HepG2 (cell line): Measurements from ENCODE around the gene SPINDOC. TPM values are rescaled to one million over a fixed set of nuclear protein-coding genes. Genes with fewer than 3 reads are reported as not detected.

ENCODE experiments used
- ATAC-seq: fragments of 200-7000 bp; cut with Tn5 transposase; 3 replicates; pipeline ENCODE4 v1.9.1; 2020; ENCODE audit warnings: mild to moderate bottlenecking, moderate library complexity
- BruUV-seq: library from RNA; stranded (reverse); fragments of 400-500 nt; replicated peaks from 2 replicates; lab custom pipeline; 2021; lab: Mats Ljungman, UMichigan
- CTCF ChIA-PET: fragments of 300-600 bp; formaldehyde crosslinking; extraction: SDS; loops from one replicate; lab custom pipeline; 2021; ENCODE audit warnings: low total read pairs, inconsistent platforms, low intra/inter-chr PET ratio; lab: Yijun Ruan, JAX
- POLR2A ChIA-PET: fragments of 350-600 bp; sonication (Branson Sonifier 250); formaldehyde crosslinking; loops from one replicate; lab custom pipeline; 2020; ENCODE audit warnings: antibody characterized with exemption, inconsistent platforms; lab: Yijun Ruan, JAX
- DNase-seq: peaks from one replicate; pipeline ENCODE4 v3.0.0-alpha.2; 2015; ENCODE audit warnings: low spot score
- FAIRE-seq: peaks from 3 replicates; lab custom pipeline; 2011; peaks lifted over from hg19 to GRCh38; lab: Jason Lieb, UNC
- H2AFZ ChIP-seq: one replicate; pipeline ENCODE4 v1.6.1; 2011; ENCODE audit warnings: low read length, inconsistent platforms
- H3K27ac ChIP-seq: fragments of 300-600 bp; 3 replicates; pipeline ENCODE4 v1.8.0; 2011; ENCODE audit warnings: mixed run types, mild to moderate bottlenecking, mixed read lengths, low read length, inconsistent platforms; ENCODE audit not compliant: insufficient read depth; ENCODE audit errors: extremely low read length
- H3K27me3 ChIP-seq, 2 experiments: fragments of 200-600 bp in 1 of 2; 2 replicates in 1 of 2; 3 replicates in 1 of 2; pipeline versions ENCODE4 v1.6.0 to v1.8.0; 2011; ENCODE audit warnings: low read length in 2 of 2, mild to moderate bottlenecking in 2 of 2, moderate library complexity in 2 of 2, inconsistent platforms in 1 of 2; ENCODE audit not compliant: insufficient read depth in 2 of 2, control insufficient read depth in 1 of 2
- H3K36me3 ChIP-seq, 2 experiments: fragments of 200-600 bp in 1 of 2; replicated peaks in 1 of 2; 2 replicates in 1 of 2; 3 replicates in 1 of 2; pipeline versions ENCODE4 v1.5.1 to v1.8.0; 2011; ENCODE audit warnings: low read length in 2 of 2, inconsistent platforms in 1 of 2; ENCODE audit not compliant: insufficient read depth in 2 of 2, control insufficient read depth in 1 of 2
- H3K4me1 ChIP-seq: 2 replicates; pipeline ENCODE4 v1.5.1; 2012; ENCODE audit warnings: low read length, inconsistent platforms; ENCODE audit not compliant: insufficient read depth
- H3K4me2 ChIP-seq: 2 replicates; pipeline ENCODE4 v1.6.0; 2011; ENCODE audit warnings: low read depth, low read length, inconsistent platforms
- H3K4me3 ChIP-seq, 3 experiments: fragments of 200-600 bp in 1 of 3; sonication (generic), shearing (Covaris generic) in 1 of 3; replicated peaks in 1 of 3; 2 replicates each; pipeline ENCODE4 v1.5.1; 2011 to 2016; ENCODE audit warnings: low read length in 3 of 3, inconsistent platforms in 2 of 3, low read depth in 2 of 3, mild to moderate bottlenecking in 2 of 3, control low read depth in 1 of 3, mixed read lengths in 1 of 3; ENCODE audit not compliant: insufficient read depth in 1 of 3
- H3K79me2 ChIP-seq: one replicate; pipeline ENCODE4 v1.6.1; 2011; ENCODE audit warnings: low read length, inconsistent platforms; ENCODE audit not compliant: insufficient read depth
- H3K9ac ChIP-seq: 2 replicates; pipeline ENCODE4 v1.6.0; 2011; ENCODE audit warnings: mild to moderate bottlenecking, low read depth, low read length, inconsistent platforms; ENCODE audit not compliant: insufficient read depth
- H3K9me3 ChIP-seq: 2 replicates; pipeline ENCODE4 v1.5.1; 2012; ENCODE audit warnings: mild to moderate bottlenecking, low read length
- H4K20me1 ChIP-seq: 2 replicates; pipeline ENCODE4 v1.6.0; 2011; ENCODE audit warnings: inconsistent platforms, mild to moderate bottlenecking, low read length, moderate library complexity; ENCODE audit not compliant: insufficient read depth
- EED ChIP-seq: sonication (generic); formaldehyde crosslinking; IDR thresholded peaks from 2 replicates; pipeline ENCODE4 v1.5.0; 2020; ENCODE audit warnings: mild to moderate bottlenecking, missing genetic modification reagents
- FOSL2 ChIP-seq: sonication (generic); formaldehyde crosslinking; IDR thresholded peaks from 2 replicates; pipeline ENCODE4 v1.4.0; 2020; ENCODE audit warnings: missing genetic modification reagents
- HNF4G ChIP-seq, 2 experiments: sonication (generic) in 1 of 2; formaldehyde crosslinking in 1 of 2; IDR thresholded peaks; 2 replicates each; pipeline versions ENCODE4 v1.4.0 to v1.6.1; 2011 to 2020; ENCODE audit warnings: borderline replicate concordance in 2 of 2, low read depth in 2 of 2, mild to moderate bottlenecking in 2 of 2, low read length in 1 of 2, missing genetic modification reagents in 1 of 2, moderate library complexity in 1 of 2
- KLF12 ChIP-seq: sonication (generic); formaldehyde crosslinking; IDR thresholded peaks from 2 replicates; pipeline ENCODE4 v1.4.0; 2020; ENCODE audit warnings: missing genetic modification reagents, borderline replicate concordance
- MATR3 ChIP-seq: sonication (generic); formaldehyde crosslinking; IDR thresholded peaks from 2 replicates; pipeline ENCODE4 v1.4.0; 2020; ENCODE audit warnings: missing genetic modification reagents
- MBNL3 ChIP-seq: fragments of 250-450 bp; sonication (Bioruptor Pico); conservative IDR thresholded peaks from 2 replicates; pipeline ENCODE4 v1.8.0; 2022; ENCODE audit warnings: mild to moderate bottlenecking, inconsistent platforms
- MIER3 ChIP-seq: IDR thresholded peaks from 2 replicates; pipeline ENCODE4 v1.6.1; 2016; ENCODE audit warnings: missing compliant biosample characterization, borderline replicate concordance
- MXD4 ChIP-seq: IDR thresholded peaks from 2 replicates; pipeline ENCODE4 v1.6.1; 2016; ENCODE audit warnings: mild to moderate bottlenecking, missing biosample characterization, missing genetic modification reagents
- NCOA2 ChIP-seq: sonication (generic); formaldehyde crosslinking; IDR thresholded peaks from 2 replicates; pipeline ENCODE4 v1.8.0; 2022; ENCODE audit warnings: inconsistent platforms
- NKX3-1 ChIP-seq: sonication (generic); formaldehyde crosslinking; IDR thresholded peaks from 2 replicates; pipeline ENCODE4 v1.5.0; 2020; ENCODE audit warnings: missing genetic modification reagents
- PPARG ChIP-seq: conservative IDR thresholded peaks from 2 replicates; pipeline ENCODE4 v1.6.1; 2016; ENCODE audit warnings: missing biosample characterization, missing genetic modification reagents
- RBFOX2 ChIP-seq: fragments of 200-400 bp; formaldehyde crosslinking; IDR thresholded peaks from 2 replicates; pipeline ENCODE4 v1.6.1; 2017; ENCODE audit warnings: low read depth, mild to moderate bottlenecking, low read length
- TBX2 ChIP-seq: sonication (generic); formaldehyde crosslinking; IDR thresholded peaks from 2 replicates; pipeline ENCODE4 v1.5.0; 2020; ENCODE audit warnings: missing genetic modification reagents, mild to moderate bottlenecking, borderline replicate concordance
- ZBTB8A ChIP-seq: sonication (generic); formaldehyde crosslinking; IDR thresholded peaks from 2 replicates; pipeline ENCODE4 v1.4.0; 2020; ENCODE audit warnings: mild to moderate bottlenecking, low read depth, missing genetic modification reagents, borderline replicate concordance
- ZNF138 ChIP-seq: sonication (generic); formaldehyde crosslinking; IDR thresholded peaks from 2 replicates; pipeline ENCODE4 v1.5.0; 2020; ENCODE audit warnings: mild to moderate bottlenecking, low read depth, missing genetic modification reagents
- ZNF20 ChIP-seq: sonication (generic); formaldehyde crosslinking; IDR thresholded peaks from 2 replicates; pipeline ENCODE4 v1.4.0; 2020; ENCODE audit warnings: mild to moderate bottlenecking, moderate library complexity, missing genetic modification reagents
- ZNF225 ChIP-seq: sonication (generic); formaldehyde crosslinking; IDR thresholded peaks from 2 replicates; pipeline ENCODE4 v1.4.0; 2020; ENCODE audit warnings: mild to moderate bottlenecking, missing genetic modification reagents
- ZNF430 ChIP-seq: sonication (generic); formaldehyde crosslinking; IDR thresholded peaks from 2 replicates; pipeline ENCODE4 v1.9.0; 2021; ENCODE audit warnings: mild to moderate bottlenecking, missing genetic modification reagents
- ZNF446 ChIP-seq: sonication (generic); formaldehyde crosslinking; IDR thresholded peaks from 2 replicates; pipeline ENCODE4 v1.5.0; 2020; ENCODE audit warnings: mild to moderate bottlenecking, missing genetic modification reagents
- ZNF710 ChIP-seq: sonication (generic); formaldehyde crosslinking; IDR thresholded peaks from 2 replicates; pipeline ENCODE4 v1.5.0; 2020; ENCODE audit warnings: mild to moderate bottlenecking, missing genetic modification reagents, borderline replicate concordance
- ZSCAN22 ChIP-seq: sonication (generic); formaldehyde crosslinking; IDR thresholded peaks from 2 replicates; pipeline ENCODE4 v1.4.0; 2020; ENCODE audit warnings: mild to moderate bottlenecking, missing genetic modification reagents
- WGBS: methylation state at CpG from one replicate; pipeline ENCODE4 v1.1.6; 2017; ENCODE audit warnings: low lambda C conversion rate; 5-methylcytosine and 5-hydroxymethylcytosine counted together
- in situ Hi-C: cut with HindIII; loops from 2 replicates; pipeline ENCODE4 v1.10.0; 2017; ENCODE audit warnings: low pct_unique_long_range_greater_than_20kb; ENCODE audit not compliant: extremely low pct_ligation_motif_present
- intact Hi-C: fragments of 100-400 bp; cut with micrococcal nuclease; formaldehyde crosslinking; loops from one replicate; pipeline ENCODE4 v1.10.0; 2022; ENCODE audit not compliant: unreplicated experiment
- polyA plus RNA-seq, 8 experiments: library from polyadenylated mRNA; depleted of rRNA in 3 of 8; stranded (reverse) in 7 of 8; unstranded in 1 of 8; fragments of >200 nt; fragmentation: Illumina TruSeq in 4 of 8; extraction: Trizol in 4 of 8; gene quantifications; 2 replicates each; pipeline versions ENCODE4 v1.2.1 to v1.2.3, GENCODE V29; 2011 to 2016; ENCODE audit warnings: low read depth in 4 of 8, missing spikeins in 1 of 8, mixed read lengths in 1 of 8; ENCODE audit not compliant: insufficient read depth in 1 of 8
- total RNA-seq, 5 experiments: library from RNA; depleted of rRNA; stranded (reverse); fragments of >200 nt; fragmentation: Illumina TruSeq; extraction: Trizol; gene quantifications; 2 replicates each; pipeline ENCODE4 v1.2.3, GENCODE V29; 2016; ENCODE audit warnings: low read depth in 1 of 5
- TF ChIP-seq, protein P1 (sequence below): sonication (generic); formaldehyde crosslinking; conservative IDR thresholded peaks from 2 replicates; pipeline ENCODE4 v1.4.0; 2020; ENCODE audit warnings: missing genetic modification reagents

Gene SPINDOC
- total and polyA plus RNA-seq, 2 of the 13 experiments (the other 11 are each of a cell fraction or from before 2014, with no cell fraction given) = 21.4 to 29.9 TPM

GRCh38 chr11:63871962-63872799, 58.9 kb downstream of the SPINDOC start:
- 22% methylated on average over 11 of the region's 11 CpGs for WGBS
- H3K36me3 ChIP-seq = peaks cover 1 to 22% of the 10 kb centered on the region in 2 experiments; a peak in 4 of 5 replicates
- no TSS peak for BruUV-seq
- in situ Hi-C loops (no loop called here), intact Hi-C loops (loop anchor here (1.0 to 2.0 kb wide), 2 partner anchors 35 to 105 kb away; no protein-coding TSS in a partner anchor)
- peak overlapping the region; percentile 64 for H3K27ac ChIP-seq
- H3K4me2 ChIP-seq = peak overlapping the region; percentile 72
- peak; percentile 96 for DNase-seq
- peak overlapping the region in 1 of 3 experiments; percentile 35; a peak in 2 of 6 replicates for H3K4me3 ChIP-seq
- H3K9ac ChIP-seq = peak overlapping the region; percentile 23; the same call in 1 of the 2 replicates
- H3K27me3 ChIP-seq = no peaks in the 10 kb centered on the region
- H2AFZ ChIP-seq = no peak overlapping the region
- H4K20me1 ChIP-seq = no peaks in the 10 kb centered on the region
- ATAC-seq = peak; percentile 99
- ChIA-PET CTCF (interaction anchor here (1.6 kb wide), 1 partner anchor 35 kb away, joined by 12 read pairs; no protein-coding TSS in a partner anchor), POLR2A (interaction anchor here (0.6 to 2.1 kb wide), 12 partner anchors 9 to 451 kb away, joined by 3 to 15 read pairs (median 4); partner anchors contain the start of genes MARK2 and RCOR2)
- no peaks in the 10 kb centered on the region for H3K9me3 ChIP-seq
- peak; percentile 99 for FAIRE-seq
- peaks cover 54% of the 10 kb centered on the region for H3K79me2 ChIP-seq
- peaks cover 26% of the 10 kb centered on the region for H3K4me1 ChIP-seq
- no peak for TF ChIP-seq EED
- TF ChIP-seq ZNF138 (CRISPR knock-in tag) = no peak
- TF ChIP-seq NCOA2 (CRISPR knock-in tag) = 0 out of 2 replicates have a peak, but pooled peaks have one; percentile 41
- no peak for TF ChIP-seq MBNL3 (CRISPR knock-in tag)
- no peak for TF ChIP-seq KLF12
- peak; percentile 72 for TF ChIP-seq MXD4 (CRISPR knock-in tag)
- TF ChIP-seq HNF4G (IDR thresholded peaks at IDR 0.05; ENCODE audit: borderline replicate concordance, low read depth, low read length) = peak; percentile 26; the same call in 1 of the 2 replicates
- no peak for TF ChIP-seq HNF4G (CRISPR knock-in tag; IDR thresholded peaks at IDR 0.05; ENCODE audit: borderline replicate concordance, low read depth)
- TF ChIP-seq ZNF20 = no peak
- peak; percentile 65; the same call in 1 of the 2 replicates for TF ChIP-seq ZNF430 (CRISPR knock-in tag)
- no peak for TF ChIP-seq ZNF225
- TF ChIP-seq, protein P1, sequence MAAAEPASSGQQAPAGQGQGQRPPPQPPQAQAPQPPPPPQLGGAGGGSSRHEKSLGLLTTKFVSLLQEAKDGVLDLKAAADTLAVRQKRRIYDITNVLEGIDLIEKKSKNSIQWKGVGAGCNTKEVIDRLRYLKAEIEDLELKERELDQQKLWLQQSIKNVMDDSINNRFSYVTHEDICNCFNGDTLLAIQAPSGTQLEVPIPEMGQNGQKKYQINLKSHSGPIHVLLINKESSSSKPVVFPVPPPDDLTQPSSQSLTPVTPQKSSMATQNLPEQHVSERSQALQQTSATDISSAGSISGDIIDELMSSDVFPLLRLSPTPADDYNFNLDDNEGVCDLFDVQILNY = no peak
- TF ChIP-seq ZSCAN22 (CRISPR knock-in tag) = no peak
- TF ChIP-seq FOSL2 (CRISPR knock-in tag) = peak; percentile 43; the same call in 1 of the 2 replicates
- TF ChIP-seq RBFOX2 = no peak
- no peak for TF ChIP-seq ZNF446 (CRISPR knock-in tag)
- peak; percentile 79 for TF ChIP-seq TBX2 (CRISPR knock-in tag)
- peak; percentile 60; the same call in 1 of the 2 replicates for TF ChIP-seq PPARG (CRISPR knock-in tag)
- no peak for TF ChIP-seq ZBTB8A (CRISPR knock-in tag)
- TF ChIP-seq MATR3 (CRISPR knock-in tag) = no peak
- no peak for TF ChIP-seq NKX3-1 (CRISPR knock-in tag)
- TF ChIP-seq ZNF710 (CRISPR knock-in tag) = peak; percentile 70; the same call in 1 of the 2 replicates
- peak; percentile 82; the same call in 1 of the 2 replicates for TF ChIP-seq MIER3
